Psoas muscle (tissue), 8 donors: Measurements from ENCODE around the gene RASSF8. TPM values are rescaled to one million over a fixed set of nuclear protein-coding genes. Genes with fewer than 3 reads are reported as not detected.

Experiments
- ATAC-seq, 4 donors: fragments of 200-7000 bp; cut with Tn5 transposase; one replicate each; pipeline ENCODE4 v1.9.1; 2020; ENCODE audit warnings: moderate library complexity in 3 of 4, mild to moderate bottlenecking in 2 of 4
- DNase-seq, 2 donors: peaks; one replicate each; pipeline ENCODE4 v3.0.0-alpha.2; 2020
- H3K27ac ChIP-seq: fragments of 200-600 bp; one replicate; pipeline ENCODE4 v1.8.0; 2022
- H3K27me3 ChIP-seq, 3 donors: fragments of 200-600 bp in 1 of 3; one replicate each; pipeline versions ENCODE4 v1.6.1 to v1.8.0; 2013 to 2022; ENCODE audit warnings: low read length in 2 of 3, mild to moderate bottlenecking in 2 of 3, moderate library complexity in 1 of 3; ENCODE audit not compliant: insufficient read depth in 3 of 3
- H3K36me3 ChIP-seq, 2 donors: fragments of 200-600 bp in 1 of 2; one replicate each; pipeline versions ENCODE4 v1.6.1 to v1.8.0; 2013 to 2022; ENCODE audit warnings: low read depth in 1 of 2, mild to moderate bottlenecking in 1 of 2, moderate library complexity in 1 of 2; ENCODE audit not compliant: insufficient read depth in 1 of 2
- H3K4me1 ChIP-seq: fragments of 200-600 bp; one replicate; pipeline ENCODE4 v1.8.0; 2022
- H3K4me3 ChIP-seq: fragments of 200-600 bp; one replicate; pipeline ENCODE4 v1.8.0; 2022; ENCODE audit warnings: mild to moderate bottlenecking
- H3K9me3 ChIP-seq: fragments of 200-600 bp; one replicate; pipeline ENCODE4 v1.8.0; 2022
- CTCF ChIP-seq: fragments of 200-600 bp; IDR thresholded peaks from one replicate; pipeline ENCODE4 v1.8.0; 2022; ENCODE audit warnings: antibody characterized with exemption
- WGBS, 3 donors: extraction: QIAGEN DNeasy Blood & Tissue Kit; methylation state at CpG; one replicate each; pipeline versions ENCODE4 v1.1.6 to v1.1.7; 2013; 5-methylcytosine and 5-hydroxymethylcytosine counted together
- intact Hi-C, 2 donors: fragments of 100-400 bp; cut with DNase I; formaldehyde crosslinking; loops; one replicate each; pipeline versions ENCODE4 v1.11.0 to v1.14.2; 2022
- polyA plus RNA-seq, 3 donors: library from polyadenylated mRNA; stranded (reverse); fragments of 200-250 nt; gene quantifications; one replicate each; pipeline ENCODE4 v1.2.3, GENCODE V29; 2013
- total RNA-seq, 4 donors: library from RNA; stranded (reverse); fragmentation: NEBNext Ultra II Directional in 2 of 4; extraction: Animal tissue kit (Norgen Biotek cat#: 25700) in 2 of 4; gene quantifications; one replicate each; pipeline versions ENCODE4 v1.2.1 to v1.2.4, GENCODE V29; 2021 to 2023
- donor health status: healthy with polysubstance abuse.
- donor health status: DM: no; HTN: no; CAD: no; lungs with moderate emphysema.
- donor health status: Bipolar disorder and iron deficiency.
- donor health status: healthy.
- donor health status: DM: yes; HTN: yes; CAD: no.
- donor health status: DM: no; HTN: no; CAD: no.
- donor health status: DM: no; HTN: no; CAD: no.
- donor health status: DM: yes; HTN: yes; CAD: no.

Gene RASSF8
- total and polyA plus RNA-seq, 7 donors = 7.7 to 80.3 (median 41.9) TPM

GRCh38 chr12:25977047-25977446 is 18.6 kb downstream of the RASSF8 start:
- DNase-seq (peak; percentile 54 to 64), ATAC-seq (peak; percentile 85 to 92 (median 86))
- intact Hi-C loops = no loop called here
- Histone ChIP-seq H3K4me1 (peaks cover 62% of the 10 kb centered on the region), H3K4me3 (peak overlapping the region; percentile 54), H3K27me3 (no peaks in the 10 kb centered on the region), H3K36me3 (no peaks in the 10 kb centered on the region), H3K27ac (peak overlapping the region; percentile 75), H3K9me3 (no peaks in the 10 kb centered on the region)
- 25 to 62% (median 32%) methylated on average over 5 of the region's 5 CpGs for WGBS, 3 donors
- no peak for TF ChIP-seq CTCF

- H3K4me1 ChIP-seq = peaks cover 59% of the 10 kb centered on the region
- no peak overlapping the region for H3K27ac ChIP-seq
- DNase-seq (no peak), ATAC-seq (no peak)
- H3K9me3 ChIP-seq = no peaks in the 10 kb centered on the region
- H3K4me3 ChIP-seq = no peak overlapping the region
- intact Hi-C loops = no loop called here
- 71 to 82% (median 76%) methylated on average over 4 of the region's 4 CpGs for WGBS, 3 donors
- no peaks in the 10 kb centered on the region for H3K27me3 ChIP-seq
- H3K36me3 ChIP-seq = no peaks in the 10 kb centered on the region
- no peak for TF ChIP-seq CTCF
Observed at GRCh38 chr12:25979059-25979458, 20.6 kb downstream of the RASSF8 start.

DNA sequence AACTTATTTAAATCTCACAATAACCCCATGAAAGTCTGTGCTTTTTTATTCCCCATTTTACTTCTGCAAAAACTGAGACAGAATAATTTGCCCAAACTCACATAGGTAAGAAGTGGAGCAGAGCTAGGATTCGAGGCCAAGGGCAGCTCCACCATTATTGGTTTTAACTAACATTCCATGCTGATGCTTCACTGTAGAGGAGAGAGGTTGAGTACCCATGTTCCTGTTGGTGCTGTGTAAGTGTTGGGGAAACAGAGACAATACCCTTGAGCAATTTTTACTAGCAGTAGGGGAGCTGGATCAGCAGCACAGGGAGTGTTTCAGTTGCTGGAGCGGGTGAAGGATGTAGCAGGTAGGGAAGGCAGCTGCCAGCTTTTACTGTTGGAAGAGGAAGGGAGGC is 21.1 kb downstream of the RASSF8 start:
- DNase-seq (no peak), ATAC-seq (no peak)
- TF ChIP-seq CTCF = no peak
- no peaks in the 10 kb centered on the region for H3K36me3 ChIP-seq
- H3K4me3 ChIP-seq = no peak overlapping the region
- no peaks in the 10 kb centered on the region for H3K27me3 ChIP-seq
- 94 to 96% (median 96%) methylated on average over 2 of the region's 2 CpGs for WGBS, 3 donors
- peaks cover 61% of the 10 kb centered on the region for H3K4me1 ChIP-seq
- intact Hi-C loops = no loop called here
- no peaks in the 10 kb centered on the region for H3K9me3 ChIP-seq
- no peak overlapping the region for H3K27ac ChIP-seq

DNA sequence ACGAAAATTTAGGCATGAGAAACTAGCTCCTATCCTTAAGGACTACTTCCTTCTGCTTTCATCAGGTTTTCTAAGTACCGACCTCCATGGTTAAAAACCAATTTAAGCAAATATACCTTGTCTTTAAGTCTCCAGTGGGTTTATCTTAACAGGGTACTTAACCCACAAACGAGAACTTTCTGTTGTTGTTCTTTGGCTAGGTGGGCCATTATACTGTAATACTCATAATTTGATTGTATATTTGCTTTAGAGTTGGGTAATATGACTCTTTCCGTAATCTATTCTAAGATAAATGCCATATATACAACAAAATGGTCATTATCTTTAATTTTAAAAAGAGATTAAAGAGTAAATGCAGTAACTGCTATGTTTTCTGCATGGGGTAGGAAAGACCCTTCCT is 21.6 kb downstream of the RASSF8 start:
- WGBS, 3 donors = 84 to 96% (median 95%) methylated on average over 4 of the region's 4 CpGs
- Histone ChIP-seq H3K36me3 (no peaks in the 10 kb centered on the region), H3K9me3 (no peaks in the 10 kb centered on the region), H3K27ac (no peak overlapping the region), H3K27me3 (no peaks in the 10 kb centered on the region), H3K4me1 (peaks cover 65% of the 10 kb centered on the region), H3K4me3 (no peak overlapping the region)
- ATAC-seq = no peak
- intact Hi-C loops = no loop called here
- no peak for DNase-seq
- no peak for TF ChIP-seq CTCF

DNA sequence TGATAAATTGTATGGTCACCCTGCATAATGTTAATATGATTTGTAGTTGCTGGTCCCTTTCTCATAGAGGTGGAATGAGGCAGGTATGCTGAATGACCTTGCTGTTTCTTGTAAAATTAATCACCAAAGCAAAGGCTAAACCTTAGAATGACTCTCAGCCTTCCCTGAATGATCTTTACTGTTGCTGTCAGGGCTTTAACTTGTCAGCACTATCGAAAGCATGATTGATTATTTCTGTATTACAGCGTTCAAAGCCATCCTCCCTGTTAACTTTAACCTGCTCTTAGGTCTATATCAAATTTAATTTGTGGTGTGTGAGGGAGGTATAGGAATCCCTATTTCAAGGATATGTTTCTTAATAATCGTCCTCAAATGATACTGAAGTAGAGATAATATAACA is 23.1 kb downstream of the RASSF8 start:
- H3K36me3 ChIP-seq = no peaks in the 10 kb centered on the region
- H3K4me3 ChIP-seq = no peak overlapping the region
- H3K27ac ChIP-seq = no peak overlapping the region
- no peaks in the 10 kb centered on the region for H3K9me3 ChIP-seq
- H3K27me3 ChIP-seq = no peaks in the 10 kb centered on the region
- TF ChIP-seq CTCF = no peak
- peaks cover 74% of the 10 kb centered on the region for H3K4me1 ChIP-seq
- DNase-seq = no peak
- no peak for ATAC-seq
- intact Hi-C loops = no loop called here
- 45 to 65% (median 46%) methylated on average over 3 of the region's 3 CpGs for WGBS, 3 donors
